Liver (tissue), 9 donors: ENCODE measurements around the gene PDE3A. TPM values are rescaled to one million over a fixed set of nuclear protein-coding genes. Genes with fewer than 3 reads are reported as not detected.

Experiments used
- DNase-seq: peaks from one replicate; pipeline ENCODE4 v3.0.0-alpha.2; 2017; ENCODE audit warnings: low spot score
- H3K27ac ChIP-seq, 2 donors: one replicate each; pipeline ENCODE4 v1.7.0; 2013; ENCODE audit warnings: inconsistent platforms in 2 of 2, low read length in 2 of 2, control low read depth in 1 of 2, low read depth in 1 of 2, mild to moderate bottlenecking in 1 of 2
- H3K27me3 ChIP-seq, 4 donors: one replicate each; pipeline versions ENCODE4 v1.6.1 to v1.7.0; 2013; ENCODE audit warnings: low read length in 3 of 4, inconsistent platforms in 1 of 4, mild to moderate bottlenecking in 1 of 4, moderate library complexity in 1 of 4; ENCODE audit not compliant: control insufficient read depth in 4 of 4, insufficient read depth in 4 of 4
- H3K36me3 ChIP-seq, 4 donors: one replicate each; pipeline versions ENCODE4 v1.6.1 to v1.7.0; 2013; ENCODE audit warnings: low read length in 3 of 4, mild to moderate bottlenecking in 3 of 4, low read depth in 1 of 4, moderate library complexity in 1 of 4; ENCODE audit not compliant: control insufficient read depth in 4 of 4, insufficient read depth in 3 of 4
- H3K4me1 ChIP-seq, 4 donors: one replicate each; pipeline versions ENCODE4 v1.6.1 to v1.7.0; 2013; ENCODE audit warnings: low read length in 3 of 4, mild to moderate bottlenecking in 3 of 4, moderate library complexity in 1 of 4; ENCODE audit not compliant: control insufficient read depth in 4 of 4, insufficient read depth in 4 of 4
- H3K4me3 ChIP-seq, 3 donors: one replicate each; pipeline versions ENCODE4 v1.6.1 to v1.7.0; 2013; ENCODE audit warnings: low read length in 3 of 3, control low read depth in 1 of 3, low read depth in 1 of 3, mild to moderate bottlenecking in 1 of 3
- H3K9ac ChIP-seq, 2 donors: one replicate each; pipeline ENCODE4 v1.7.0; 2013; ENCODE audit warnings: low read length in 2 of 2, mild to moderate bottlenecking in 2 of 2, moderate library complexity in 2 of 2, control low read depth in 1 of 2, low read depth in 1 of 2
- H3K9me3 ChIP-seq, 4 donors: one replicate each; pipeline versions ENCODE4 v1.6.1 to v1.7.0; 2013; ENCODE audit warnings: low read length in 3 of 4; ENCODE audit not compliant: control insufficient read depth in 4 of 4
- ATF3 ChIP-seq: IDR thresholded peaks from 2 replicates; pipeline ENCODE4 v1.6.1; 2016; ENCODE audit warnings: antibody characterized with exemption
- EGR1 ChIP-seq, 2 donors: IDR thresholded peaks; 2 replicates each; pipeline ENCODE4 v1.6.1; 2016 to 2018; ENCODE audit warnings: antibody characterized with exemption in 2 of 2, low read depth in 2 of 2
- FOXA1 ChIP-seq: IDR thresholded peaks from 2 replicates; pipeline ENCODE4 v1.6.1; 2016; ENCODE audit warnings: antibody characterized with exemption
- FOXA2 ChIP-seq: IDR thresholded peaks from 2 replicates; pipeline ENCODE4 v1.6.1; 2016; ENCODE audit warnings: antibody characterized with exemption
- HNF4A ChIP-seq, 2 donors: conservative IDR thresholded peaks; 2 replicates each; pipeline ENCODE4 v1.6.1; 2016; ENCODE audit warnings: antibody characterized with exemption in 2 of 2, mild to moderate bottlenecking in 2 of 2
- HNF4G ChIP-seq: IDR thresholded peaks from 2 replicates; pipeline ENCODE4 v1.6.1; 2016; ENCODE audit warnings: antibody characterized with exemption
- JUND ChIP-seq, 2 donors: IDR thresholded peaks; 2 replicates each; pipeline ENCODE4 v1.6.1; 2016; ENCODE audit warnings: antibody characterized with exemption in 2 of 2
- MAX ChIP-seq: IDR thresholded peaks from 2 replicates; pipeline ENCODE4 v1.6.1; 2016; ENCODE audit warnings: antibody characterized with exemption
- NR2F2 ChIP-seq: IDR thresholded peaks from 2 replicates; pipeline ENCODE4 v1.6.1; 2016; ENCODE audit warnings: antibody characterized with exemption
- REST ChIP-seq: IDR thresholded peaks from 2 replicates; pipeline ENCODE4 v1.6.1; 2016; ENCODE audit warnings: antibody characterized with exemption, mild to moderate bottlenecking
- RXRA ChIP-seq, 2 donors: IDR thresholded peaks; 2 replicates each; pipeline ENCODE4 v1.6.1; 2017 to 2018; ENCODE audit warnings: antibody characterized with exemption in 2 of 2, mild to moderate bottlenecking in 1 of 2
- SP1 ChIP-seq: IDR thresholded peaks from 2 replicates; pipeline ENCODE4 v1.6.1; 2018; ENCODE audit warnings: antibody characterized with exemption, mild to moderate bottlenecking
- YY1 ChIP-seq: IDR thresholded peaks from 2 replicates; pipeline ENCODE4 v1.6.1; 2016; ENCODE audit warnings: antibody characterized with exemption, mild to moderate bottlenecking
- ZBTB33 ChIP-seq: IDR thresholded peaks from 2 replicates; pipeline ENCODE4 v1.6.1; 2016; ENCODE audit warnings: antibody characterized with exemption
- WGBS: extraction: QIAGEN DNeasy Blood & Tissue Kit; methylation state at CpG from one replicate; pipeline ENCODE4 v1.1.7; 2013; 5-methylcytosine and 5-hydroxymethylcytosine counted together
- polyA plus RNA-seq, 2 donors: library from polyadenylated mRNA; stranded (reverse) in 1 of 2; unstranded in 1 of 2; fragments of 200-250 nt in 1 of 2; fragments of >200 nt in 1 of 2; fragmentation: Nextera tagmentation in 1 of 2; extraction: Ambion mirVana in 1 of 2; gene quantifications; one replicate each; pipeline versions ENCODE4 v1.2.1 to v1.2.3, GENCODE V29; 2013 to 2015
- total RNA-seq, 2 donors: library from RNA; depleted of rRNA; stranded (reverse); fragments of >200 nt; gene quantifications; one replicate each; pipeline ENCODE4 v1.2.3, GENCODE V29; 2014
- donor health status: healthy.
- donor health status: healthy.
- donor health status: healthy.
- donor health status: healthy.
- donor health status: healthy.

The PDE3A gene
- total and polyA plus RNA-seq, 4 donors = 0.50 to 3.8 (median 2.2) TPM

- TF ChIP-seq NR2F2 = peak; percentile 26
- TF ChIP-seq ATF3 = no peak
- TF ChIP-seq REST = no peak
- TF ChIP-seq SP1 = no peak
- peaks cover 0 to 2% (median 0%) of the 10 kb centered on the region in 4 donors for H3K27me3 ChIP-seq
- H3K27ac ChIP-seq = no peak overlapping the region
- no peak for DNase-seq
- H3K36me3 ChIP-seq = no peaks in the 10 kb centered on the region
- WGBS = 69% methylated on average over 1 of the region's 1 CpG
- peaks cover 0 to 2% (median 0%) of the 10 kb centered on the region in 4 donors for H3K9me3 ChIP-seq
- no peaks in the 10 kb centered on the region for H3K4me1 ChIP-seq
- no peak overlapping the region for H3K4me3 ChIP-seq
- no peak overlapping the region for H3K9ac ChIP-seq
Observed at GRCh38 chr12:20520532-20520931, 152.2 kb downstream of the PDE3A start.

GRCh38 chr12:20523658-20524057, 155.3 kb downstream of the PDE3A start:
- WGBS = 84% methylated on average over 2 of the region's 2 CpGs

More at GRCh38 chr12:20523658-20524057, 155.3 kb downstream of the PDE3A start:
- no peaks in the 10 kb centered on the region for H3K4me1 ChIP-seq
- H3K27me3 ChIP-seq = peaks cover 0 to 2% (median 0%) of the 10 kb centered on the region in 4 donors
- H3K36me3 ChIP-seq = no peaks in the 10 kb centered on the region
- no peak overlapping the region for H3K27ac ChIP-seq
- peaks cover 0 to 2% (median 0%) of the 10 kb centered on the region in 4 donors for H3K9me3 ChIP-seq
- no peak overlapping the region for H3K9ac ChIP-seq
- DNase-seq = no peak
- H3K4me3 ChIP-seq = no peak overlapping the region
- TF ChIP-seq EGR1 (IDR thresholded peaks at IDR 0.05; ENCODE audit: low read depth in 2 of 2) (no peak), HNF4A (conservative IDR thresholded peaks at IDR 0.05) (no peak), ZBTB33 (no peak), FOXA2 (no peak), YY1 (no peak), JUND (IDR thresholded peaks at IDR 0.05) (no peak), ATF3 (no peak), HNF4G (no peak), NR2F2 (no peak), RXRA (IDR thresholded peaks at IDR 0.05) (no peak), MAX (no peak), FOXA1 (no peak), REST (no peak)
